GM12873 (cell line): ENCODE results near the gene KCNN4.

ENCODE experiments used
- CTCF ChIP-seq: IDR thresholded peaks from 2 replicates; pipeline ENCODE4 v1.5.1; 2012; ENCODE audit warnings: low read depth, mild to moderate bottlenecking, moderate library complexity, low read length, control low read depth; ENCODE audit not compliant: insufficient read depth; ENCODE audit errors: missing control alignments

Gene KCNN4

GRCh38 chr19:43812688-43813087 lies 31.9 kb upstream of the KCNN4 start:
- no peak for TF ChIP-seq CTCF

- no peak for TF ChIP-seq CTCF
Measured at GRCh38 chr19:43812259-43812658, 31.5 kb upstream of the KCNN4 start.

GRCh38 chr19:43811837-43812236 lies 31.1 kb upstream of the KCNN4 start:
- TF ChIP-seq CTCF = no peak

GRCh38 chr19:43809762-43810696 lies 29.3 kb upstream of the KCNN4 start:
- peak; percentile 59 for TF ChIP-seq CTCF

GRCh38 chr19:43807651-43808050 lies 26.9 kb upstream of the KCNN4 start:
- no peak for TF ChIP-seq CTCF

GRCh38 chr19:43806848-43807247 lies 26.1 kb upstream of the KCNN4 start:
- TF ChIP-seq CTCF = no peak

- no peak for TF ChIP-seq CTCF
Measured at GRCh38 chr19:43804432-43804831, 23.7 kb upstream of the KCNN4 start.
